Neuronal stem cell (in vitro differentiated cells): ENCODE measurements around the gene MB.

Experiments used
- DNase-seq: peaks from one replicate; pipeline ENCODE4 v3.0.0-alpha.2; 2013; ENCODE audit warnings: low spot score
- H2AFZ ChIP-seq: one replicate; pipeline ENCODE4 v1.6.1; 2013; ENCODE audit warnings: mild to moderate bottlenecking, low read length, inconsistent platforms
- H2AK5ac ChIP-seq: 2 replicates; pipeline ENCODE4 v1.6.1; 2013; ENCODE audit warnings: low read depth, mild to moderate bottlenecking, inconsistent platforms, low read length, moderate library complexity, mixed read lengths
- H2BK120ac ChIP-seq: 2 replicates; pipeline ENCODE4 v1.6.1; 2013; ENCODE audit warnings: low read depth, mild to moderate bottlenecking, inconsistent platforms, low read length, moderate library complexity, mixed read lengths
- H2BK12ac ChIP-seq: one replicate; pipeline ENCODE4 v1.6.1; 2013; ENCODE audit warnings: low read length, inconsistent platforms
- H2BK15ac ChIP-seq: 2 replicates; pipeline ENCODE4 v1.6.1; 2013; ENCODE audit warnings: mild to moderate bottlenecking, low read length, inconsistent platforms, mixed read lengths
- H2BK5ac ChIP-seq: one replicate; pipeline ENCODE4 v1.6.1; 2013; ENCODE audit warnings: inconsistent platforms, mild to moderate bottlenecking, low read length, moderate library complexity
- H3K14ac ChIP-seq: one replicate; pipeline ENCODE4 v1.6.1; 2013; ENCODE audit warnings: low read length, inconsistent platforms
- H3K18ac ChIP-seq: 2 replicates; pipeline ENCODE4 v1.6.1; 2013; ENCODE audit warnings: low read length, inconsistent platforms
- H3K23ac ChIP-seq: 2 replicates; pipeline ENCODE4 v1.6.1; 2013; ENCODE audit warnings: low read depth, mild to moderate bottlenecking, mixed read lengths, low read length, inconsistent platforms; ENCODE audit not compliant: poor library complexity
- H3K27ac ChIP-seq: replicated peaks from 3 replicates; pipeline ENCODE4 v1.5.1; 2013; ENCODE audit warnings: low read length, inconsistent platforms
- H3K27me3 ChIP-seq, 3 experiments: 2 replicates each; pipeline ENCODE4 v1.6.1; 2013; ENCODE audit warnings: low read length in 3 of 3, mild to moderate bottlenecking in 2 of 3, inconsistent platforms in 1 of 3, low read depth in 1 of 3, mixed read lengths in 1 of 3, moderate library complexity in 1 of 3; ENCODE audit not compliant: control insufficient read depth in 3 of 3, insufficient read depth in 3 of 3
- H3K36me3 ChIP-seq, 2 donors: replicated peaks in 1 of 2; 2 replicates each; pipeline ENCODE4 v1.6.1; 2013; ENCODE audit warnings: low read length in 2 of 2; ENCODE audit not compliant: control insufficient read depth in 2 of 2, insufficient read depth in 2 of 2
- H3K4ac ChIP-seq: 2 replicates; pipeline ENCODE4 v1.6.1; 2013; ENCODE audit warnings: inconsistent platforms, mild to moderate bottlenecking, low read length, moderate library complexity
- H3K4me1 ChIP-seq, 2 donors: 1 replicate in 1 of 2; 2 replicates in 1 of 2; pipeline ENCODE4 v1.6.1; 2013; ENCODE audit warnings: low read length in 2 of 2, low read depth in 1 of 2; ENCODE audit not compliant: control insufficient read depth in 2 of 2, insufficient read depth in 1 of 2
- H3K4me2 ChIP-seq: one replicate; pipeline ENCODE4 v1.6.1; 2013; ENCODE audit warnings: mild to moderate bottlenecking, low read length, inconsistent platforms; ENCODE audit not compliant: insufficient read depth, poor library complexity, severe bottlenecking
- H3K4me3 ChIP-seq, 2 donors: 2 replicates each; pipeline ENCODE4 v1.5.1; 2013; ENCODE audit warnings: low read length in 2 of 2, mild to moderate bottlenecking in 2 of 2, inconsistent platforms in 1 of 2, moderate library complexity in 1 of 2
- H3K79me1 ChIP-seq: one replicate; pipeline ENCODE4 v1.6.1; 2013; ENCODE audit warnings: low read depth, mild to moderate bottlenecking, inconsistent platforms, low read length, moderate library complexity
- H3K9ac ChIP-seq: one replicate; pipeline ENCODE4 v1.6.1; 2013; ENCODE audit warnings: mild to moderate bottlenecking, low read depth, low read length, inconsistent platforms; ENCODE audit not compliant: poor library complexity
- H3K9me3 ChIP-seq, 2 donors: replicated peaks in 1 of 2; 2 replicates each; pipeline versions ENCODE3 to v1.6.1; 2013; ENCODE audit warnings: low read length in 2 of 2, mild to moderate bottlenecking in 2 of 2, inconsistent platforms in 1 of 2, low read depth in 1 of 2, mixed read lengths in 1 of 2, moderate library complexity in 1 of 2; ENCODE audit not compliant: control insufficient read depth in 2 of 2, insufficient read depth in 1 of 2
- H4K8ac ChIP-seq: one replicate; pipeline ENCODE4 v1.6.1; 2013; ENCODE audit warnings: low read depth, mild to moderate bottlenecking, inconsistent platforms, low read length, moderate library complexity
- H4K91ac ChIP-seq: one replicate; pipeline ENCODE4 v1.6.1; 2013; ENCODE audit warnings: low read length, low read depth, mild to moderate bottlenecking, inconsistent platforms; ENCODE audit not compliant: poor library complexity
- WGBS, 2 donors: extraction: QIAGEN DNeasy Blood & Tissue Kit; methylation state at CpG; one replicate each; pipeline ENCODE4 v1.1.7; 2013; ENCODE audit warnings: missing lambda C conversion rate in 2 of 2, mixed read lengths in 1 of 2; ENCODE audit not compliant: insufficient read length in 2 of 2, insufficient replicate concordance in 1 of 2; ENCODE audit errors: extremely low coverage in 2 of 2; 5-methylcytosine and 5-hydroxymethylcytosine counted together

MB gene

DNA sequence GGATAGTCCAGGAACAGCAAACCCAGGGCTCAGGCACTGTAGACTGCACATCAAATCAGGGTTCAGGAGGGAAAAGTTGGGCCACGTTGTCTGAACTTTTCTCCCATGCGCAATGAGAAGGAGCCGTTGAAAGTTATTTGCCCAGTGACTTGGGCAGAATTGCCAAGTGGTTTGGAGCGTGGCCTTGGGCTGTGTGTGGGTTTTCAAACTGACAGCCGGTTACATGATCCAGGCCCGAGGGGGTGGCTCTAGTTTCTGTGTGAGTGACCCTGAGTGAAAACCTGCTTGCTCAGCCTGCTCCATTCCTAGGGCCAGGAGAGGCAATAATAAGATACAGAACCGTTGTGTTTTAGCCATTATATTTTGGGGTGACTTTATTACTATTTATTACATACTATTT lies 20.3 kb downstream of the MB start:
- Histone ChIP-seq H4K8ac (no peak overlapping the region), H2BK15ac (no peak overlapping the region), H2BK5ac (no peak overlapping the region), H3K27ac (no peak overlapping the region), H2BK120ac (no peak overlapping the region), H3K9ac (no peak overlapping the region), H3K79me1 (no peaks in the 10 kb centered on the region), H2BK12ac (no peak overlapping the region), H3K14ac (no peak overlapping the region), H3K18ac (no peak overlapping the region), H3K4me3 (no peak overlapping the region), H3K4ac (no peak overlapping the region), H4K91ac (no peak overlapping the region), H3K27me3 (peaks cover 0 to 9% (median 0%) of the 10 kb centered on the region in 3 experiments), H3K36me3 (peaks cover 0 to 4% of the 10 kb centered on the region in 2 donors), H3K4me1 (peaks cover 0 to 5% of the 10 kb centered on the region in 2 donors), H2AK5ac (no peak overlapping the region), H3K9me3 (peaks cover 0 to 5% of the 10 kb centered on the region in 2 donors), H3K23ac (no peak overlapping the region), H3K4me2 (no peak overlapping the region), H2AFZ (no peak overlapping the region)
- DNase-seq: no peak
- WGBS, 2 donors: no CpG with 5 or more reads among the region's 7 CpGs

DNA sequence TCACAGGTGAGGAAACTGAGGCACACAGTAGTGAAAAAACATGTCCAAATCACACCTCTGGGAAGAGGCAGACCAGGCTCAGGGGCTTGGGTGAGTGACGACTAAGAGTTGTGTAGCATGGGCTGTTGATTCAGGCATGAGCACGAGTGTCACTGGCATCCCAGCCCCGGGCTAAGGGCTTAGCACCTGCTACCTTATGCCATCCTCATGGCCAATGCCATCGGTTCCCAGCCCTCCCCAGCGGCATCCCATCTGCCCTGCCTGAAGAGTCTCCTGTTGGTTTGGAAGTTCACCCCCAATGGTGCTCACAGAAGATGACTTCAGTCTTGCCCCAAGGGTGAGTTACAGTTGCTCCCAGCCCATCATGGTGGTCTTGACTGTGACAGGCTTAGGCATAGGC lies 22.4 kb downstream of the MB start:
- no CpG with 5 or more reads among the region's 5 CpGs for WGBS, 2 donors
- peaks cover 0 to 3% of the 10 kb centered on the region in 2 donors for H3K9me3 ChIP-seq
- H4K91ac ChIP-seq: no peak overlapping the region
- H2BK5ac ChIP-seq: no peak overlapping the region
- no peak overlapping the region for H4K8ac ChIP-seq
- no peak overlapping the region for H3K4me2 ChIP-seq
- no peaks in the 10 kb centered on the region for H3K36me3 ChIP-seq
- H2BK12ac ChIP-seq: no peak overlapping the region
- no peak overlapping the region for H3K23ac ChIP-seq
- no peak overlapping the region for H3K27ac ChIP-seq
- no peak for DNase-seq
- no peak overlapping the region for H3K18ac ChIP-seq
- H2AFZ ChIP-seq: no peak overlapping the region
- peak overlapping the region; percentile 85 for H2AK5ac ChIP-seq
- no peak overlapping the region for H2BK15ac ChIP-seq
- H3K9ac ChIP-seq: no peak overlapping the region
- no peaks in the 10 kb centered on the region for H3K79me1 ChIP-seq
- peaks cover 0 to 9% (median 0%) of the 10 kb centered on the region in 3 experiments for H3K27me3 ChIP-seq
- no peak overlapping the region for H3K4me3 ChIP-seq
- no peak overlapping the region for H3K4ac ChIP-seq
- no peak overlapping the region for H3K14ac ChIP-seq
- peaks cover 0 to 7% of the 10 kb centered on the region in 2 donors for H3K4me1 ChIP-seq
- H2BK120ac ChIP-seq: no peak overlapping the region

DNA sequence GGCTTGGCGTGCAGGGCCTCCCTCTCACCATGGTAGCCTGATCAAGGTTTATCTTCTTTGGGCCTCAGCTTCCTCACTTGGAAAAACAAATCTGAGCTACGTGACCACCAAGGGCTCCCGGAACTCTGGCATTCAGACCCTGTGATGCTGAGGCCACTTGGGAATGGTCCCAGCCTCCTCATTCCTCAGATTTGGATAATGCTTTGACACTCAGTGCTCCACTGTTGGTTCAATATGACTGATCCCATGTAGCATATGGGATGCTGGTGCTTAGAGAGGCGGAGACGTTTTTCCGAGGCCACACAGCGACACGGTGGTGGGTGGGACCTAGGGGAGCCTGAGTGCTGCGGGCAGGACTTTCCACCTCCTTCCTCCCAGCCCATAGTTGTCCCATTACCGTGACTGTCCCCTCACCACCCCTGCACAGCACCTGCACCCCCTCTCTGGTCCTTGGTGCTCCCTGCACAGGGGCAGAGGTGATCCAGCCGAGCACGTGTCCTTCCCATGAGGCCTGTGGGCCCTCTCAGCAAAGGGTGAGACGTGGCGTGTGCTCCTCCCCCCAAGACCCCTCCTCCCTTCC lies 23.1 kb downstream of the MB start:
- H2BK5ac ChIP-seq: no peak overlapping the region
- peak overlapping the region; percentile 18 for H2AK5ac ChIP-seq
- no CpG with 5 or more reads among the region's 14 CpGs for WGBS, 2 donors

DNA sequence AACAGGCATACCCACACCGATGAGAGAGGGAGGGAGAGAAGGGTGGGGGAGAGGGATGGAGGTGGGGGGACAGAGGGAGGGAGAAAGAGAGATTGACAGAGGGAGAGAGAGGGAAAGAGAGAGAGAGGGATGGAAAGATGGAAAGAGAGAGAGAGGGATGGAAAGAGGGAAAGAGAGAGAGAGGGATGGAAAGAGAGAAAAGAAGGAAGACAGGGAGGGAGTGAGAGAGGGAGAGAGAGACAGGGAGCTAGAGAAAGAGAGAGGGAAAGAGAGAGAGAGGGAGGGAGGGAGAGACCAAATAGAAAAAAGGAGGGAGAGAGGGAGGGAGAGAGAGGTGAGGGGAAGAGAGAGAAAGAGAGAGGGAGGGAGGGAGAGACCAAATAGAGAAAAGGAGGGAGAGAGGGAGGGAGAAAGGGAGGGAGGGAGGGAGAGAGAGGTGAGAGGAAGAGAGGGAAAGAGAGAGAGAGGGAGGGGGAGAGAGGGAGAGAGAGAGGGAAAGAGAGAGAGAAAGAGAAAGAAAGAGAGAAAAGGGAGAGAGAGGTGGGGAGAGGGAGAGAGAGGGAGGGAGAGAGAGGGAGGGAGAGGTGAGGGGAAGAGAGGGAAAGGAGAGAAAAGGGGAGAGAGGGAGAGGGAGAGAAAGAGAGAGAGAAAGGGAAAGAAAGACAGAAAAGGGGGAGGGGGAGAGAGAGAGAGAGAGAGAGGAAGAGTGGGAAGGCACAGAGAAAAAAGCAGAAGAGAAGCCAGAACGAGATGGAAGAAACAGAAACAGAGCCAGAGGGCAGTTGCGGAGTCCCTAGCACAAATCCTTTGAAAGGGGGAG lies 23.8 kb downstream of the MB start:
- Histone ChIP-seq H3K4me1 (peaks cover 0 to 7% of the 10 kb centered on the region in 2 donors), H2BK12ac (no peak overlapping the region), H4K91ac (no peak overlapping the region), H2AK5ac (no peak overlapping the region), H3K4me2 (no peak overlapping the region), H3K9ac (no peak overlapping the region), H3K18ac (no peak overlapping the region), H3K27ac (no peak overlapping the region), H3K9me3 (peaks cover 0 to 3% of the 10 kb centered on the region in 2 donors), H3K4me3 (no peak overlapping the region), H2BK120ac (no peak overlapping the region), H3K23ac (no peak overlapping the region), H4K8ac (no peak overlapping the region), H3K36me3 (no peaks in the 10 kb centered on the region), H3K79me1 (no peaks in the 10 kb centered on the region), H3K4ac (no peak overlapping the region), H2BK15ac (no peak overlapping the region), H2AFZ (peak overlapping the region; percentile 83), H3K14ac (no peak overlapping the region), H3K27me3 (peaks cover 0 to 12% (median 0%) of the 10 kb centered on the region in 3 experiments), H2BK5ac (no peak overlapping the region)
- no CpG with 5 or more reads among the region's 3 CpGs for WGBS, 2 donors
- no peak for DNase-seq

More for the DNA sequence above, 23.1 kb downstream of the MB start:
- peaks cover 0 to 3% of the 10 kb centered on the region in 2 donors for H3K9me3 ChIP-seq
- H3K27me3 ChIP-seq: peaks cover 0 to 9% (median 0%) of the 10 kb centered on the region in 3 experiments
- H3K36me3 ChIP-seq: no peaks in the 10 kb centered on the region
- DNase-seq: no peak
- peak overlapping the region; percentile 42 for H3K18ac ChIP-seq
- no peak overlapping the region for H2BK12ac ChIP-seq
- H3K4me1 ChIP-seq: peaks cover 0 to 7% of the 10 kb centered on the region in 2 donors
- H4K8ac ChIP-seq: no peak overlapping the region
- H3K4me3 ChIP-seq: peak overlapping the region in 1 of 2 donors; percentile 58
- no peak overlapping the region for H3K4me2 ChIP-seq
- no peak overlapping the region for H3K23ac ChIP-seq
- H2BK120ac ChIP-seq: peak overlapping the region; percentile 36
- no peak overlapping the region for H3K4ac ChIP-seq
- H3K14ac ChIP-seq: no peak overlapping the region
- no peaks in the 10 kb centered on the region for H3K79me1 ChIP-seq
- H4K91ac ChIP-seq: no peak overlapping the region
- no peak overlapping the region for H2AFZ ChIP-seq
- no peak overlapping the region for H3K27ac ChIP-seq
- no peak overlapping the region for H3K9ac ChIP-seq
- peak overlapping the region; percentile 33 for H2BK15ac ChIP-seq
